WTC11 (cell line): ENCODE data around the gene IGFBP7. TPM values are rescaled to one million over a fixed set of nuclear protein-coding genes. Genes with fewer than 3 reads are reported as not detected.

Source experiments
- ATAC-seq: fragments of 200-7000 bp; cut with Tn5 transposase; 2 replicates; pipeline ENCODE4 v1.10.0; 2021; ENCODE audit warnings: mild to moderate bottlenecking, moderate library complexity
- CTCF ChIA-PET: fragments of 300-600 bp; sonication (Branson Sonifier 250); formaldehyde crosslinking; loops from one replicate; lab custom pipeline; 2021; ENCODE audit warnings: antibody characterized with exemption; lab: Charles Lee
- POLR2A ChIA-PET: fragments of 350-600 bp; sonication (Branson Sonifier 250); formaldehyde crosslinking; loops from one replicate; lab custom pipeline; 2021; ENCODE audit warnings: antibody characterized with exemption; lab: Charles Lee
- DNase-seq: peaks from one replicate; pipeline ENCODE4 v3.0.0; 2021; ENCODE audit warnings: low spot score
- H3K27ac Mint-ChIP-seq: 2 replicates; pipeline ENCODE4 v1.8.0; 2021; ENCODE audit warnings: mixed read lengths
- H3K27me3 Mint-ChIP-seq: 2 replicates; pipeline ENCODE4 v1.8.0; 2021; ENCODE audit warnings: low read depth, mild to moderate bottlenecking, moderate library complexity, mixed read lengths
- H3K36me3 Mint-ChIP-seq: 2 replicates; pipeline ENCODE4 v1.8.0; 2021; ENCODE audit warnings: mixed read lengths
- H3K4me1 Mint-ChIP-seq: 2 replicates; pipeline ENCODE4 v1.8.0; 2022; ENCODE audit warnings: mixed read lengths
- H3K4me3 Mint-ChIP-seq: 2 replicates; pipeline ENCODE4 v1.8.0; 2021; ENCODE audit warnings: mild to moderate bottlenecking, moderate library complexity, mixed read lengths
- H3K9me3 Mint-ChIP-seq: 2 replicates; pipeline ENCODE4 v1.8.0; 2021; ENCODE audit warnings: mixed read lengths
- ATF1 ChIP-seq: sonication (generic); formaldehyde crosslinking; IDR thresholded peaks from 2 replicates; pipeline ENCODE4 v1.8.1; 2023; ENCODE audit warnings: mild to moderate bottlenecking, moderate library complexity, missing genetic modification reagents
- ATF6 ChIP-seq: sonication (generic); formaldehyde crosslinking; IDR thresholded peaks from 2 replicates; pipeline ENCODE4 v1.8.1; 2023; ENCODE audit warnings: mild to moderate bottlenecking, missing genetic modification reagents
- CDX4 ChIP-seq: fragments of 250-450 bp; sonication (Bioruptor Pico); IDR thresholded peaks from 2 replicates; pipeline ENCODE4 v1.9.0; 2021; ENCODE audit warnings: moderate library complexity, mild to moderate bottlenecking, inconsistent platforms, borderline replicate concordance
- ERG ChIP-seq: fragments of 250-450 bp; sonication (Bioruptor Pico); IDR thresholded peaks from 2 replicates; pipeline ENCODE4 v1.8.0; 2021; ENCODE audit warnings: mild to moderate bottlenecking
- IRF2 ChIP-seq: sonication (generic); formaldehyde crosslinking; IDR thresholded peaks from 2 replicates; pipeline ENCODE4 v1.8.0; 2022; ENCODE audit warnings: low read depth, missing genetic modification reagents, borderline replicate concordance
- MXD4 ChIP-seq: fragments of 250-450 bp; sonication (Bioruptor Pico); IDR thresholded peaks from 2 replicates; pipeline ENCODE4 v1.8.0; 2021; ENCODE audit warnings: mild to moderate bottlenecking, moderate library complexity, borderline replicate concordance
- RORB ChIP-seq: fragments of 250-450 bp; sonication (Bioruptor Pico); IDR thresholded peaks from 2 replicates; pipeline ENCODE4 v1.9.0; 2021; ENCODE audit warnings: mild to moderate bottlenecking
- SOX15 ChIP-seq: fragments of 250-450 bp; sonication (Bioruptor Pico); IDR thresholded peaks from 2 replicates; pipeline ENCODE4 v1.9.0; 2021; ENCODE audit warnings: mild to moderate bottlenecking
- TP53 ChIP-seq: sonication (generic); formaldehyde crosslinking; IDR thresholded peaks from 2 replicates; pipeline ENCODE4 v1.8.1; 2023; ENCODE audit warnings: mild to moderate bottlenecking, missing genetic modification reagents
- ZNF138 ChIP-seq: sonication (generic); formaldehyde crosslinking; conservative IDR thresholded peaks from 2 replicates; pipeline ENCODE4 v1.8.1; 2022; ENCODE audit warnings: mild to moderate bottlenecking, moderate library complexity, missing genetic modification reagents
- ZNF232 ChIP-seq: sonication (generic); formaldehyde crosslinking; IDR thresholded peaks from 2 replicates; pipeline ENCODE4 v1.8.0; 2022; ENCODE audit warnings: mild to moderate bottlenecking, missing genetic modification reagents
- ZNF263 ChIP-seq: sonication (generic); formaldehyde crosslinking; IDR thresholded peaks from 2 replicates; pipeline ENCODE4 v1.8.1; 2022; ENCODE audit warnings: low read depth, mild to moderate bottlenecking, moderate library complexity, missing genetic modification reagents
- ZNF532 ChIP-seq: fragments of 250-450 bp; sonication (Bioruptor Pico); IDR thresholded peaks from 2 replicates; pipeline ENCODE4 v1.9.0; 2021; ENCODE audit warnings: mild to moderate bottlenecking, borderline replicate concordance
- total RNA-seq: library from RNA; stranded (reverse); gene quantifications from 3 replicates; pipeline ENCODE4 v1.2.3, GENCODE V29; 2021
- TF ChIP-seq, protein P1 (sequence below): sonication (generic); formaldehyde crosslinking; IDR thresholded peaks from 2 replicates; pipeline ENCODE4 v1.8.1; 2023; ENCODE audit warnings: mild to moderate bottlenecking, missing genetic modification reagents
- TF ChIP-seq, protein P2 (sequence below): sonication (generic); formaldehyde crosslinking; IDR thresholded peaks from 2 replicates; pipeline ENCODE4 v1.8.0; 2023; ENCODE audit warnings: mild to moderate bottlenecking, missing genetic modification reagents
- TF ChIP-seq, protein P3 (sequence below): sonication (generic); formaldehyde crosslinking; IDR thresholded peaks from 2 replicates; pipeline ENCODE4 v1.8.1; 2023; ENCODE audit warnings: mild to moderate bottlenecking, missing genetic modification reagents, borderline replicate concordance
- TF ChIP-seq, protein P4 (sequence below): sonication (generic); formaldehyde crosslinking; IDR thresholded peaks from 2 replicates; pipeline ENCODE4 v1.8.0; 2023; ENCODE audit warnings: missing genetic modification reagents

IGFBP7 gene
- total RNA-seq, 1 experiment from 2014 or later = 1.4 TPM

- ATAC-seq (no peak), DNase-seq (no peak)
- no peak overlapping the region for H3K27ac Mint-ChIP-seq
- peaks cover 22% of the 10 kb centered on the region for H3K36me3 Mint-ChIP-seq
- H3K4me3 Mint-ChIP-seq = no peak overlapping the region
- H3K27me3 Mint-ChIP-seq = peaks cover 12% of the 10 kb centered on the region
- POLR2A ChIA-PET = no interaction called here
- H3K9me3 Mint-ChIP-seq = peaks cover 36% of the 10 kb centered on the region
- TF ChIP-seq ZNF263 (CRISPR knock-in tag) = no peak
- no peak for TF ChIP-seq IRF2 (CRISPR knock-in tag)
- TF ChIP-seq, protein P1, sequence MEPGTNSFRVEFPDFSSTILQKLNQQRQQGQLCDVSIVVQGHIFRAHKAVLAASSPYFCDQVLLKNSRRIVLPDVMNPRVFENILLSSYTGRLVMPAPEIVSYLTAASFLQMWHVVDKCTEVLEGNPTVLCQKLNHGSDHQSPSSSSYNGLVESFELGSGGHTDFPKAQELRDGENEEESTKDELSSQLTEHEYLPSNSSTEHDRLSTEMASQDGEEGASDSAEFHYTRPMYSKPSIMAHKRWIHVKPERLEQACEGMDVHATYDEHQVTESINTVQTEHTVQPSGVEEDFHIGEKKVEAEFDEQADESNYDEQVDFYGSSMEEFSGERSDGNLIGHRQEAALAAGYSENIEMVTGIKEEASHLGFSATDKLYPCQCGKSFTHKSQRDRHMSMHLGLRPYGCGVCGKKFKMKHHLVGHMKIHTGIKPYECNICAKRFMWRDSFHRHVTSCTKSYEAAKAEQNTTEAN (CRISPR knock-in tag) = no peak
- TF ChIP-seq SOX15 (CRISPR knock-in tag) = no peak
- TF ChIP-seq, protein P2, sequence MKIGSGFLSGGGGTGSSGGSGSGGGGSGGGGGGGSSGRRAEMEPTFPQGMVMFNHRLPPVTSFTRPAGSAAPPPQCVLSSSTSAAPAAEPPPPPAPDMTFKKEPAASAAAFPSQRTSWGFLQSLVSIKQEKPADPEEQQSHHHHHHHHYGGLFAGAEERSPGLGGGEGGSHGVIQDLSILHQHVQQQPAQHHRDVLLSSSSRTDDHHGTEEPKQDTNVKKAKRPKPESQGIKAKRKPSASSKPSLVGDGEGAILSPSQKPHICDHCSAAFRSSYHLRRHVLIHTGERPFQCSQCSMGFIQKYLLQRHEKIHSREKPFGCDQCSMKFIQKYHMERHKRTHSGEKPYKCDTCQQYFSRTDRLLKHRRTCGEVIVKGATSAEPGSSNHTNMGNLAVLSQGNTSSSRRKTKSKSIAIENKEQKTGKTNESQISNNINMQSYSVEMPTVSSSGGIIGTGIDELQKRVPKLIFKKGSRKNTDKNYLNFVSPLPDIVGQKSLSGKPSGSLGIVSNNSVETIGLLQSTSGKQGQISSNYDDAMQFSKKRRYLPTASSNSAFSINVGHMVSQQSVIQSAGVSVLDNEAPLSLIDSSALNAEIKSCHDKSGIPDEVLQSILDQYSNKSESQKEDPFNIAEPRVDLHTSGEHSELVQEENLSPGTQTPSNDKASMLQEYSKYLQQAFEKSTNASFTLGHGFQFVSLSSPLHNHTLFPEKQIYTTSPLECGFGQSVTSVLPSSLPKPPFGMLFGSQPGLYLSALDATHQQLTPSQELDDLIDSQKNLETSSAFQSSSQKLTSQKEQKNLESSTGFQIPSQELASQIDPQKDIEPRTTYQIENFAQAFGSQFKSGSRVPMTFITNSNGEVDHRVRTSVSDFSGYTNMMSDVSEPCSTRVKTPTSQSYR = no peak
- CTCF ChIA-PET = no interaction called here
- H3K4me1 Mint-ChIP-seq = peaks cover 15% of the 10 kb centered on the region
These were observed 26.1 kb upstream of the IGFBP7 start for GRCh38 chr4:57136281-57136680.

DNA sequence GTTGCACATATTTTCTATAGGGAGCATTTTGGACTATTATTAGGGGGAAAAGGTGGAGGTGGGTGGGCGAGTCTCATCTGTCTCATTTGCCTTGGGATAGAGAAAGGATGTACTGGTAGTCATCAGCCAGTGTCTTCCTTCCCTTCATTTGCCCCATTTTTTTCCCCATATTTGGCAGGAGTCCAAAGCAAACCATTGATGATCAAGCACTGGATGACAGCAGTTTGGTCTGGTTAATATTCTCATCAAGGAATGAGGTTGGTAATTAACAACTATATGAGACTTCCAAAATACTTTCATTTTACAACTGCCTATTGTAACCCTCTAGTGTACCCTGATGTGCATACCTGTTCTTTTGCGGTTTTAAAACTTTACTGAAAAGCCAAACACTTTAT lies 22.6 kb upstream of the IGFBP7 start:
- DNase-seq (no peak), ATAC-seq (no peak)
- Mint-ChIP-seq H3K36me3 (peaks cover 26% of the 10 kb centered on the region), H3K9me3 (peaks cover 36% of the 10 kb centered on the region), H3K27me3 (peaks cover under 1% of the 10 kb centered on the region; the same call in 1 of the 2 replicates), H3K27ac (no peak overlapping the region), H3K4me3 (no peak overlapping the region), H3K4me1 (peaks cover 15% of the 10 kb centered on the region)
- CTCF ChIA-PET = interaction anchor here (1.1 to 1.3 kb wide), 4 partner anchors 31 to 95 kb away, joined by 3 to 10 read pairs (median 6); no protein-coding TSS in a partner anchor
- TF ChIP-seq ZNF532 (CRISPR knock-in tag) = no peak
- no peak for TF ChIP-seq RORB (CRISPR knock-in tag)
- no peak for TF ChIP-seq ZNF232 (CRISPR knock-in tag)
- no peak for TF ChIP-seq ZNF138
- TF ChIP-seq, protein P3, sequence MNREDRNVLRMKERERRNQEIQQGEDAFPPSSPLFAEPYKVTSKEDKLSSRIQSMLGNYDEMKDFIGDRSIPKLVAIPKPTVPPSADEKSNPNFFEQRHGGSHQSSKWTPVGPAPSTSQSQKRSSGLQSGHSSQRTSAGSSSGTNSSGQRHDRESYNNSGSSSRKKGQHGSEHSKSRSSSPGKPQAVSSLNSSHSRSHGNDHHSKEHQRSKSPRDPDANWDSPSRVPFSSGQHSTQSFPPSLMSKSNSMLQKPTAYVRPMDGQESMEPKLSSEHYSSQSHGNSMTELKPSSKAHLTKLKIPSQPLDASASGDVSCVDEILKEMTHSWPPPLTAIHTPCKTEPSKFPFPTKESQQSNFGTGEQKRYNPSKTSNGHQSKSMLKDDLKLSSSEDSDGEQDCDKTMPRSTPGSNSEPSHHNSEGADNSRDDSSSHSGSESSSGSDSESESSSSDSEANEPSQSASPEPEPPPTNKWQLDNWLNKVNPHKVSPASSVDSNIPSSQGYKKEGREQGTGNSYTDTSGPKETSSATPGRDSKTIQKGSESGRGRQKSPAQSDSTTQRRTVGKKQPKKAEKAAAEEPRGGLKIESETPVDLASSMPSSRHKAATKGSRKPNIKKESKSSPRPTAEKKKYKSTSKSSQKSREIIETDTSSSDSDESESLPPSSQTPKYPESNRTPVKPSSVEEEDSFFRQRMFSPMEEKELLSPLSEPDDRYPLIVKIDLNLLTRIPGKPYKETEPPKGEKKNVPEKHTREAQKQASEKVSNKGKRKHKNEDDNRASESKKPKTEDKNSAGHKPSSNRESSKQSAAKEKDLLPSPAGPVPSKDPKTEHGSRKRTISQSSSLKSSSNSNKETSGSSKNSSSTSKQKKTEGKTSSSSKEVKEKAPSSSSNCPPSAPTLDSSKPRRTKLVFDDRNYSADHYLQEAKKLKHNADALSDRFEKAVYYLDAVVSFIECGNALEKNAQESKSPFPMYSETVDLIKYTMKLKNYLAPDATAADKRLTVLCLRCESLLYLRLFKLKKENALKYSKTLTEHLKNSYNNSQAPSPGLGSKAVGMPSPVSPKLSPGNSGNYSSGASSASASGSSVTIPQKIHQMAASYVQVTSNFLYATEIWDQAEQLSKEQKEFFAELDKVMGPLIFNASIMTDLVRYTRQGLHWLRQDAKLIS (CRISPR knock-in tag) = no peak
- TF ChIP-seq MXD4 (CRISPR knock-in tag) = no peak
- TF ChIP-seq, protein P4, sequence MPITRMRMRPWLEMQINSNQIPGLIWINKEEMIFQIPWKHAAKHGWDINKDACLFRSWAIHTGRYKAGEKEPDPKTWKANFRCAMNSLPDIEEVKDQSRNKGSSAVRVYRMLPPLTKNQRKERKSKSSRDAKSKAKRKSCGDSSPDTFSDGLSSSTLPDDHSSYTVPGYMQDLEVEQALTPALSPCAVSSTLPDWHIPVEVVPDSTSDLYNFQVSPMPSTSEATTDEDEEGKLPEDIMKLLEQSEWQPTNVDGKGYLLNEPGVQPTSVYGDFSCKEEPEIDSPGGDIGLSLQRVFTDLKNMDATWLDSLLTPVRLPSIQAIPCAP (CRISPR knock-in tag) = no peak
- no peak for TF ChIP-seq ERG (CRISPR knock-in tag)
- no peak for TF ChIP-seq ATF6 (CRISPR knock-in tag)
- no peak for TF ChIP-seq CDX4 (CRISPR knock-in tag)
- TF ChIP-seq ATF1 (CRISPR knock-in tag) = no peak
- no peak for TF ChIP-seq TP53
- POLR2A ChIA-PET = no interaction called here
